CD4-positive, alpha-beta T cell (primary cell): Measurements from ENCODE around the gene NEB. TPM values are rescaled to one million over a fixed set of nuclear protein-coding genes. Genes with fewer than 3 reads are reported as not detected.

Source experiments
- ATAC-seq: fragments of 200-7000 bp; cut with Tn5 transposase; one replicate; pipeline ENCODE4 v1.10.0; 2022; ENCODE audit warnings: mild to moderate bottlenecking; ENCODE audit not compliant: poor library complexity
- CTCF ChIA-PET: fragments of 350-600 bp; sonication (Branson Sonifier 250); formaldehyde crosslinking; loops from one replicate; lab custom pipeline; 2021; ENCODE audit warnings: antibody characterized with exemption, inconsistent platforms; lab: Charles Lee
- POLR2A ChIA-PET: fragments of 350-600 bp; sonication (Branson Sonifier 250); formaldehyde crosslinking; loops from one replicate; lab custom pipeline; 2021; ENCODE audit warnings: antibody characterized with exemption, inconsistent platforms; lab: Charles Lee
- DNase-seq, 14 experiments: peaks; one replicate each; pipeline ENCODE4 v3.0.0-alpha.2; 2013 to 2020; ENCODE audit warnings: mixed read lengths in 2 of 14
- H3K27ac ChIP-seq, 2 donors: one replicate each; pipeline versions ENCODE4 v1.5.1 to v1.7.0; 2013; ENCODE audit warnings: low read length in 2 of 2, low read depth in 1 of 2, mild to moderate bottlenecking in 1 of 2
- H3K27me3 ChIP-seq, 2 experiments: 1 replicate in 1 of 2; 2 replicates in 1 of 2; pipeline versions ENCODE4 v1.6.1 to v1.7.0; 2013; ENCODE audit warnings: low read length in 2 of 2, control low read depth in 1 of 2, mild to moderate bottlenecking in 1 of 2, moderate library complexity in 1 of 2; ENCODE audit not compliant: insufficient read depth in 2 of 2, control insufficient read depth in 1 of 2
- H3K36me3 ChIP-seq: one replicate; pipeline ENCODE4 v1.6.1; 2013; ENCODE audit warnings: low read length, control low read depth; ENCODE audit not compliant: insufficient read depth
- H3K4me1 ChIP-seq: one replicate; pipeline ENCODE4 v1.6.1; 2013; ENCODE audit warnings: low read length, control low read depth; ENCODE audit not compliant: insufficient read depth
- H3K4me3 ChIP-seq: one replicate; pipeline ENCODE4 v1.5.1; 2013; ENCODE audit warnings: mild to moderate bottlenecking, low read length, moderate library complexity
- H3K9me3 ChIP-seq, 2 experiments: 1 replicate in 1 of 2; 2 replicates in 1 of 2; pipeline versions ENCODE4 v1.6.1 to v1.7.0; 2013; ENCODE audit warnings: low read length in 2 of 2, mild to moderate bottlenecking in 2 of 2, control low read depth in 1 of 2, moderate library complexity in 1 of 2; ENCODE audit not compliant: control insufficient read depth in 1 of 2, insufficient read depth in 1 of 2
- H3K27ac Mint-ChIP-seq: one replicate; pipeline ENCODE4 v1.8.0; 2020; ENCODE audit warnings: mixed read lengths
- H3K27me3 Mint-ChIP-seq: one replicate; pipeline ENCODE4 v1.8.0; 2021; ENCODE audit warnings: mixed read lengths
- H3K36me3 Mint-ChIP-seq: one replicate; pipeline ENCODE4 v1.8.0; 2021; ENCODE audit warnings: low read depth, mixed read lengths
- H3K4me1 Mint-ChIP-seq: one replicate; pipeline ENCODE4 v1.8.0; 2021; ENCODE audit warnings: low read depth, mixed read lengths
- H3K4me3 Mint-ChIP-seq: one replicate; pipeline ENCODE4 v1.8.0; 2020; ENCODE audit warnings: mild to moderate bottlenecking, mixed read lengths
- H3K9me3 Mint-ChIP-seq: one replicate; pipeline ENCODE4 v1.8.0; 2020; ENCODE audit warnings: mixed read lengths
- intact Hi-C, 2 experiments: fragments of 100-400 bp; cut with DNase I in 1 of 2; cut with micrococcal nuclease in 1 of 2; formaldehyde crosslinking; loops; one replicate each; pipeline versions ENCODE4 v1.15.1 to v1.9.0; 2023 to 2025; cut with DNase I, micrococcal nuclease
- total RNA-seq, 174 experiments: library from RNA in 2 of 174; stranded (reverse) in 2 of 174; gene quantifications; one replicate each; pipeline ENCODE4 v1.2.3 and lab custom pipeline; 2021 to 2026
- TF ChIP-seq, protein P1 (sequence below): fragments of 200-600 bp; IDR thresholded peaks from one replicate; pipeline ENCODE4 v1.8.0; 2022; ENCODE audit warnings: antibody characterized with exemption, mild to moderate bottlenecking

Gene NEB
- total RNA-seq, 2 experiments from 2014 or later = 1.2 to 1.8 TPM

DNA sequence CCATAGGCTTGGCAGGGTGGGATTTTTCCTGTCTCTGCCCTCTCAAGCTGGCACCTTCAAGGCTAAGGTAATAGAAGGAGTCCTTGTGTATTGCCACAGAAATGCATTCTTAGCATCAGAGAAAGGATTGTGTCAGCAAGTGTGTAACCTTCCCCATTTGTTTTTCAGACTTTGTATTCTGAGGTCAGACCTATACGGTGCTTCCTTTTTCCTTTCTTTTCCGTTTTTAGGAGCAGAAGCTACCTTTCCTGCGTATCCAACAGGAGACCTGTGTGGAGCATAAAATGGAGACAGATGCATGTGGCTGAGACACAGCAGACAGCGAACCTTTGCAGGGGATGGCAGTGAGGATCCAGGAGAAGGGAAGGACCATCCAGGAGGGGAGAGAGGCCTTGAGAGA lies 47.4 kb upstream of the NEB start:
- TF ChIP-seq, protein P1, sequence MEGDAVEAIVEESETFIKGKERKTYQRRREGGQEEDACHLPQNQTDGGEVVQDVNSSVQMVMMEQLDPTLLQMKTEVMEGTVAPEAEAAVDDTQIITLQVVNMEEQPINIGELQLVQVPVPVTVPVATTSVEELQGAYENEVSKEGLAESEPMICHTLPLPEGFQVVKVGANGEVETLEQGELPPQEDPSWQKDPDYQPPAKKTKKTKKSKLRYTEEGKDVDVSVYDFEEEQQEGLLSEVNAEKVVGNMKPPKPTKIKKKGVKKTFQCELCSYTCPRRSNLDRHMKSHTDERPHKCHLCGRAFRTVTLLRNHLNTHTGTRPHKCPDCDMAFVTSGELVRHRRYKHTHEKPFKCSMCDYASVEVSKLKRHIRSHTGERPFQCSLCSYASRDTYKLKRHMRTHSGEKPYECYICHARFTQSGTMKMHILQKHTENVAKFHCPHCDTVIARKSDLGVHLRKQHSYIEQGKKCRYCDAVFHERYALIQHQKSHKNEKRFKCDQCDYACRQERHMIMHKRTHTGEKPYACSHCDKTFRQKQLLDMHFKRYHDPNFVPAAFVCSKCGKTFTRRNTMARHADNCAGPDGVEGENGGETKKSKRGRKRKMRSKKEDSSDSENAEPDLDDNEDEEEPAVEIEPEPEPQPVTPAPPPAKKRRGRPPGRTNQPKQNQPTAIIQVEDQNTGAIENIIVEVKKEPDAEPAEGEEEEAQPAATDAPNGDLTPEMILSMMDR = no peak
- no peaks in the 10 kb centered on the region for H3K4me1 ChIP-seq
- intact Hi-C loops = no loop called here
- peaks cover 2% of the 10 kb centered on the region for H3K9me3 Mint-ChIP-seq
- H3K27ac ChIP-seq = no peak overlapping the region
- no peaks in the 10 kb centered on the region for H3K4me1 Mint-ChIP-seq
- ATAC-seq (no peak), DNase-seq (no peak)
- H3K27ac Mint-ChIP-seq = no peak overlapping the region
- H3K4me3 Mint-ChIP-seq = no peak overlapping the region
- ChIA-PET CTCF (no interaction called here), POLR2A (no interaction called here)
- no peak overlapping the region for H3K4me3 ChIP-seq
- peaks cover 76% of the 10 kb centered on the region for H3K36me3 Mint-ChIP-seq
- H3K36me3 ChIP-seq = peaks cover 3% of the 10 kb centered on the region
- no peaks in the 10 kb centered on the region for H3K9me3 ChIP-seq
- no peaks in the 10 kb centered on the region for H3K27me3 ChIP-seq
- H3K27me3 Mint-ChIP-seq = no peaks in the 10 kb centered on the region

DNA sequence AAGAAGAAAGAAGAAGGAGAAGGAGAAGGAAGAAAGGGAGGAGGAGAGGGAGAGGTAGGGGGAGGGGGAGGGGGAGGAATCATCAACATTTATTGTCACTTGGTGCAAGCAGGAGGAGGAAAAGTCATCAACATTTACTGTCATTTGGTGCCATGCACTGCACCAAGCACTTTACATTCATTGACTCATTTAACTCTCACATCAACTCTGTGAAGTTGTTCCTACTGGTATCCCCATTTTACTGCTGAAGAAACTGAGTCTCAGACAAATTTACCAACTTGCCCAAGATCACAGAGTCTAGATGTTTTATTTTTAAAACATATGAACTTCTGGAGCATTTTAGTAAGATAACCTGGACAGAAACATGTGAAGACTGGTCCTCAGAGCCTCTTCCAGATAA lies 46.7 kb upstream of the NEB start:
- Mint-ChIP-seq H3K27me3 (no peaks in the 10 kb centered on the region), H3K4me3 (no peak overlapping the region), H3K4me1 (no peaks in the 10 kb centered on the region), H3K9me3 (peaks cover 2% of the 10 kb centered on the region), H3K27ac (no peak overlapping the region), H3K36me3 (peaks cover 76% of the 10 kb centered on the region)
- H3K27ac ChIP-seq = no peak overlapping the region
- DNase-seq (no peak), ATAC-seq (no peak)
- TF ChIP-seq, protein P1 = no peak
- no peak overlapping the region for H3K4me3 ChIP-seq
- ChIA-PET CTCF (no interaction called here), POLR2A (no interaction called here)
- H3K9me3 ChIP-seq = no peaks in the 10 kb centered on the region
- H3K36me3 ChIP-seq = peaks cover 3% of the 10 kb centered on the region
- intact Hi-C loops = no loop called here
- H3K4me1 ChIP-seq = no peaks in the 10 kb centered on the region
- no peaks in the 10 kb centered on the region for H3K27me3 ChIP-seq

- Histone ChIP-seq H3K4me3 (no peak overlapping the region), H3K27me3 (no peaks in the 10 kb centered on the region), H3K27ac (no peak overlapping the region), H3K9me3 (no peaks in the 10 kb centered on the region), H3K36me3 (peaks cover 3% of the 10 kb centered on the region), H3K4me1 (no peaks in the 10 kb centered on the region)
- Mint-ChIP-seq H3K4me1 (no peaks in the 10 kb centered on the region), H3K4me3 (no peak overlapping the region), H3K27ac (no peak overlapping the region), H3K36me3 (peaks cover 67% of the 10 kb centered on the region), H3K27me3 (no peaks in the 10 kb centered on the region), H3K9me3 (peaks cover 2% of the 10 kb centered on the region)
- CTCF ChIA-PET = no interaction called here
- POLR2A ChIA-PET = no interaction called here
- intact Hi-C loops = no loop called here
- TF ChIP-seq, protein P1 = no peak
- DNase-seq (no peak), ATAC-seq (no peak)
These were observed 43.7 kb upstream of the NEB start for GRCh38 chr2:151777935-151778334.
